Prostate gland (tissue), 2 donors: ENCODE results near the gene SPTLC1. TPM values are rescaled to one million over a fixed set of nuclear protein-coding genes. Genes with fewer than 3 reads are reported as not detected.
"Not testable (repeated sequence)": the region's sequence is repeated elsewhere in the genome, so short reads cannot be mapped to it uniquely, and the experiment has no call there.

Experiments used
- DNase-seq: peaks from one replicate; pipeline ENCODE4 v3.0.0-alpha.2; 2019; ENCODE audit warnings: low spot score
- H3K27ac ChIP-seq, 2 donors: fragments of 200-600 bp; sonication (generic); 2 replicates each; pipeline ENCODE4 v1.5.1; 2017 to 2019
- H3K27me3 ChIP-seq: fragments of 200-600 bp; sonication (generic); replicated peaks from 2 replicates; pipeline ENCODE4 v1.5.1; 2019; ENCODE audit not compliant: insufficient read depth
- H3K36me3 ChIP-seq, 2 donors: fragments of 200-600 bp; sonication (generic); 1 replicate in 1 of 2; 2 replicates in 1 of 2; pipeline versions ENCODE4 v1.5.1 to v1.8.1; 2017 to 2019
- H3K4me1 ChIP-seq: fragments of 200-600 bp; sonication (generic); replicated peaks from 2 replicates; pipeline ENCODE4 v1.5.1; 2019
- H3K4me3 ChIP-seq, 2 donors: fragments of 200-600 bp; sonication (generic); 2 replicates each; pipeline ENCODE4 v1.5.1; 2017 to 2019
- H3K9me3 ChIP-seq: fragments of 200-600 bp; sonication (generic); 2 replicates; pipeline ENCODE4 v1.5.1; 2017
- CTCF ChIP-seq, 4 experiments: fragments of 200-600 bp in 2 of 4; fragments of 450-650 bp in 2 of 4; sonication (generic) in 2 of 4; IDR thresholded peaks; 1 replicate in 3 of 4; 2 replicates in 1 of 4; pipeline ENCODE4 v1.5.1; 2016 to 2019; ENCODE audit warnings: antibody characterized with exemption in 4 of 4, mild to moderate bottlenecking in 2 of 4, moderate library complexity in 2 of 4
- POLR2A ChIP-seq: fragments of 450-650 bp; IDR thresholded peaks from one replicate; pipeline ENCODE4 v1.6.1; 2016; ENCODE audit warnings: antibody characterized with exemption, mild to moderate bottlenecking
- POLR2AphosphoS5 ChIP-seq: sonication (generic); formaldehyde crosslinking; IDR thresholded peaks from one replicate; pipeline ENCODE4 v1.6.1; 2017; ENCODE audit warnings: antibody characterized with exemption
- WGBS: methylation state at CpG from one replicate; pipeline ENCODE4 v1.1.5; 2018; 5-methylcytosine and 5-hydroxymethylcytosine counted together
- intact Hi-C: fragments of 100-400 bp; cut with DNase I; formaldehyde crosslinking; loops from one replicate; pipeline ENCODE4 v1.14.2; 2022
- total RNA-seq, 2 donors: library from RNA; depleted of rRNA; stranded (reverse); fragments of >200 nt; gene quantifications; one replicate each; pipeline ENCODE4 v1.1.0, GENCODE V29; 2016

The SPTLC1 gene
- total RNA-seq, 2 donors from 2014 or later: 69.5 to 87.2 TPM

GRCh38 chr9:92121265-92121664 is 6.1 kb upstream of the SPTLC1 start:
- no peaks in the 10 kb centered on the region for H3K36me3 ChIP-seq
- no peaks in the 10 kb centered on the region for H3K9me3 ChIP-seq
- no peak for DNase-seq
- no peak overlapping the region for H3K27ac ChIP-seq
- H3K4me3 ChIP-seq: no peak overlapping the region
- no peaks in the 10 kb centered on the region for H3K4me1 ChIP-seq
- WGBS: 89% methylated on average over 1 of the region's 1 CpG
- intact Hi-C loops: no loop called here
- no peak for TF ChIP-seq CTCF (IDR thresholded peaks at IDR 0.05)
- no peak for TF ChIP-seq POLR2AphosphoS5
- no peak for TF ChIP-seq POLR2A
- H3K27me3 ChIP-seq: no peaks in the 10 kb centered on the region

- H3K9me3 ChIP-seq: no peaks in the 10 kb centered on the region
- no peaks in the 10 kb centered on the region for H3K27me3 ChIP-seq
- TF ChIP-seq POLR2AphosphoS5 (no peak), POLR2A (no peak), CTCF (IDR thresholded peaks at IDR 0.05) (no peak)
- no peaks in the 10 kb centered on the region for H3K4me1 ChIP-seq
- intact Hi-C loops: no loop called here
- no peak for DNase-seq
- no peak overlapping the region for H3K27ac ChIP-seq
- no peaks in the 10 kb centered on the region for H3K36me3 ChIP-seq
- no peak overlapping the region for H3K4me3 ChIP-seq
Measured at GRCh38 chr9:92120138-92120537, 4.9 kb upstream of the SPTLC1 start.

GRCh38 chr9:92119586-92119985 is 4.4 kb upstream of the SPTLC1 start:
- H3K9me3 ChIP-seq: no peaks in the 10 kb centered on the region
- intact Hi-C loops: loop anchor here (5.0 kb wide), 1 partner anchor 167 kb away; the partner anchor contains the start of gene ROR2
- H3K27me3 ChIP-seq: no peaks in the 10 kb centered on the region
- no peak for DNase-seq
- H3K27ac ChIP-seq: no peak overlapping the region
- H3K4me3 ChIP-seq: no peak overlapping the region
- H3K36me3 ChIP-seq: no peaks in the 10 kb centered on the region
- WGBS: 74% methylated on average over 4 of the region's 4 CpGs
- no peak for TF ChIP-seq POLR2AphosphoS5
- TF ChIP-seq POLR2A: no peak
- no peak for TF ChIP-seq CTCF (IDR thresholded peaks at IDR 0.05)
- H3K4me1 ChIP-seq: no peaks in the 10 kb centered on the region

- intact Hi-C loops: no loop called here
- no peaks in the 10 kb centered on the region for H3K27me3 ChIP-seq
- no peaks in the 10 kb centered on the region for H3K4me1 ChIP-seq
- peaks cover 0 to 7% of the 10 kb centered on the region in 2 donors for H3K36me3 ChIP-seq
- WGBS: 98% methylated on average over 4 of the region's 4 CpGs
- H3K27ac ChIP-seq: no peak overlapping the region
- H3K9me3 ChIP-seq: no peaks in the 10 kb centered on the region
- H3K4me3 ChIP-seq: no peak overlapping the region
- no peak for DNase-seq
- TF ChIP-seq POLR2AphosphoS5 (no peak), CTCF (IDR thresholded peaks at IDR 0.05) (no peak), POLR2A (no peak)
Measured at GRCh38 chr9:92108122-92108521, 7.1 kb downstream of the SPTLC1 start.

- 93% methylated on average over 36 of the region's 36 CpGs for WGBS
- H3K4me1 ChIP-seq, H3K27ac ChIP-seq, DNase-seq, H3K9me3 ChIP-seq, H3K4me3 ChIP-seq, H3K27me3 ChIP-seq, H3K36me3 ChIP-seq, intact Hi-C loops: not testable (repeated sequence)
Measured at GRCh38 chr9:92105446-92106225, 9.6 kb downstream of the SPTLC1 start.

- H3K4me3 ChIP-seq, DNase-seq, H3K27ac ChIP-seq, intact Hi-C loops, H3K36me3 ChIP-seq, H3K4me1 ChIP-seq, H3K9me3 ChIP-seq, H3K27me3 ChIP-seq: not testable (repeated sequence)
- 97% methylated on average over 14 of the region's 14 CpGs for WGBS
Measured at GRCh38 chr9:92103601-92104000, 11.6 kb downstream of the SPTLC1 start.
